Fibroblast of mammary gland (primary cell): ENCODE results near the gene RIPOR1.
"Not testable (repeated sequence)": the region's sequence is repeated elsewhere in the genome, so short reads cannot be mapped to it uniquely, and the experiment has no call there.

Experiments used
- DNase-seq: peaks from one replicate; pipeline ENCODE4 v3.0.0-alpha.2; 2010; ENCODE audit warnings: low read depth
- H3K4me3 ChIP-seq: 2 replicates; pipeline ENCODE4 v1.5.1; 2011; ENCODE audit warnings: low read depth, mild to moderate bottlenecking, low read length, moderate library complexity; ENCODE audit not compliant: control insufficient read depth
- TF ChIP-seq, protein P1 (sequence below): conservative IDR thresholded peaks from 2 replicates; pipeline ENCODE4 v1.5.1; 2011; ENCODE audit warnings: low read depth, low read length, inconsistent platforms; ENCODE audit not compliant: control insufficient read depth, insufficient read depth

The RIPOR1 gene

DNA sequence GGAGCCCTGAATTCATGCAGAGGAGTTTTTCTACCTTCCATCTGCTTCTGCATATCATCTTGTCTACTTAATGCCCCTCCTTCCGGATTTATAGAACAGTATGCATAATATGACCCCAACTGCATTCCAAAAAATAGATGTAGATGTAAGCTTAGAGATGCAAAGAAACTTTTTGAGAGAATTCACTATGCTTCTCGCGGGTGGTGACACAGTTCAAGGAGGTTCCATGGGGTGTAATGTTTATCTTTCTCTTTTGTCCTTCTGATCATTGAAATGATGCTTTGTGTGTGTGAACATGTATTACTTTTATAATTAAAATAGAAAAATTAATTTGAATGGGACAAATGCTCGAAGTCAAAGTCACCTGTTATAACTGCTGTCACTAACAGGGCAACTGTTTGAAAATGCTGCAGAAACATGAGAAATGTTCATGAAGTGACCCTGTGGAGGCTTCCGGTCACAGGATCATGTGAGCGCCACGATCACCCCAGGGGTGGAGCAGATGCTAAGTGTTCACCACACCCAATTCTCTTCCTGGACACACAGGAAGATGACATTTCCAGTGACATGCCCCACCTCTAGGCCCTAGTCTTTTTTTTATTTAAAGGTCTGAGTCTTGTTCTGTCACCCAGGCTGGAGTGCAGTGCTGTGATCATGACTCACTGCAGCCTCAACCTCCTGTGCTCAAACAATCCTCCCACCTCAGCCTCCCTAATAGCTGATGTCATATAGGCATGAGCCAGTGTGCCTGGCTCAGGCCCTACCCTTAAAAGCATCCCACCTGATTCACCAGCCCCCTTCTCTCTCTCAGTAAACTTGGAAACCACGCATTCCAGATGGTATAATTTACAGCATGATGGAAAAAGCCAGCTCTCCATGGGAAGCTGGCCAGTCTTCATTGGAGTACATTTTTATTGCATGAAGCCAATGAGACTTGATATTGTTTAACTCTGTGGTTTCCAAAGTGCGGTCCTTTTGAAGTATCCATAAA, 24.3 kb upstream of the RIPOR1 start:
- no peak overlapping the region for H3K4me3 ChIP-seq
- peak; percentile 50 for DNase-seq
- TF ChIP-seq, protein P1, sequence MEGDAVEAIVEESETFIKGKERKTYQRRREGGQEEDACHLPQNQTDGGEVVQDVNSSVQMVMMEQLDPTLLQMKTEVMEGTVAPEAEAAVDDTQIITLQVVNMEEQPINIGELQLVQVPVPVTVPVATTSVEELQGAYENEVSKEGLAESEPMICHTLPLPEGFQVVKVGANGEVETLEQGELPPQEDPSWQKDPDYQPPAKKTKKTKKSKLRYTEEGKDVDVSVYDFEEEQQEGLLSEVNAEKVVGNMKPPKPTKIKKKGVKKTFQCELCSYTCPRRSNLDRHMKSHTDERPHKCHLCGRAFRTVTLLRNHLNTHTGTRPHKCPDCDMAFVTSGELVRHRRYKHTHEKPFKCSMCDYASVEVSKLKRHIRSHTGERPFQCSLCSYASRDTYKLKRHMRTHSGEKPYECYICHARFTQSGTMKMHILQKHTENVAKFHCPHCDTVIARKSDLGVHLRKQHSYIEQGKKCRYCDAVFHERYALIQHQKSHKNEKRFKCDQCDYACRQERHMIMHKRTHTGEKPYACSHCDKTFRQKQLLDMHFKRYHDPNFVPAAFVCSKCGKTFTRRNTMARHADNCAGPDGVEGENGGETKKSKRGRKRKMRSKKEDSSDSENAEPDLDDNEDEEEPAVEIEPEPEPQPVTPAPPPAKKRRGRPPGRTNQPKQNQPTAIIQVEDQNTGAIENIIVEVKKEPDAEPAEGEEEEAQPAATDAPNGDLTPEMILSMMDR, result no peak

- TF ChIP-seq, protein P1, result no peak
- H3K4me3 ChIP-seq, result no peak overlapping the region
- DNase-seq, result no peak
These were observed 22.2 kb upstream of the RIPOR1 start for GRCh38 chr16:67506468-67506867.

DNA sequence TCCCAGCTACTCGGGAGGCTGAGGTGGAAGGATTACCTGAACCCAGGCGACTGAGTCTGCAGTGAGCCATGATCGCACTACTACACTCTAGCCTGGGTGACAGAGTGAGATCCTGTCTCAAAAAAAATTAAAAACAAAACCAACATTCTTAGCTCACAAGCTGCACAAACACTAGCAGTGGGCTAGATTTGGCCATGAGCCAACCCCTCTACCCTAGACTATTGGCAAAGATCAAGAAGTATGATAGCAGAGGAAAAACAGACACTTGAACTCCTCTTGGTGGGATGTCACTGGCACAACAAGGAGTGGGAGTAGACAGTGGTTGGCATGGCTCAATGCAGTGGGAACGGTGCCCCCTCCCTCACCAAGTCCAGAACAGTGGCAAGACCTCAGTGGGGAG, 19.6 kb upstream of the RIPOR1 start:
- TF ChIP-seq, protein P1, result no peak
- DNase-seq, result no peak

GRCh38 chr16:67513892-67514291, 14.7 kb upstream of the RIPOR1 start:
- H3K4me3 ChIP-seq, DNase-seq: not testable (repeated sequence)

More for the DNA sequence above, 19.6 kb upstream of the RIPOR1 start:
- no peak overlapping the region for H3K4me3 ChIP-seq

DNA sequence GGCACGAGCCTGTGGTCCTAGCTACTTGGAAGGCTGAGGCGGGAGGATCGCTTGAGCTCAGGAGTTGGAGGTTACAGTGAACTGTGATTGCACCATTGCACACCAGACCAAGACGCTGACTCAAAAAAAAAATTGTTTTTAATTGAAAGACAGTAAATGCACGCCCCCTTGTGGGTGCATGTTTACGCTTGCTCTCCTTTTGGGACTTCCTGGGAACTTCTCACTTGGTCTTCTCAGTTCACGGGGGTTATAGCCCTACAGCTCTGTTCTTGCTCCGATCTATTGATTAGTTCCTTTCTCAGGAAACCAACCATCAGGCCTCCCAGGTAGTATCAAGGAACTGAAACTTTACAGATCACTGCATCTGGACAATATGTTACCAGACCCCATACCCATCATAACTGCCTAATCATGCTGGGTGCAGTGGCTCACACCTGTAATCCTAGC, 14.2 kb upstream of the RIPOR1 start:
- TF ChIP-seq, protein P1, result peak; percentile 74
- H3K4me3 ChIP-seq, result no peak overlapping the region
- peak; percentile 90 for DNase-seq

DNA sequence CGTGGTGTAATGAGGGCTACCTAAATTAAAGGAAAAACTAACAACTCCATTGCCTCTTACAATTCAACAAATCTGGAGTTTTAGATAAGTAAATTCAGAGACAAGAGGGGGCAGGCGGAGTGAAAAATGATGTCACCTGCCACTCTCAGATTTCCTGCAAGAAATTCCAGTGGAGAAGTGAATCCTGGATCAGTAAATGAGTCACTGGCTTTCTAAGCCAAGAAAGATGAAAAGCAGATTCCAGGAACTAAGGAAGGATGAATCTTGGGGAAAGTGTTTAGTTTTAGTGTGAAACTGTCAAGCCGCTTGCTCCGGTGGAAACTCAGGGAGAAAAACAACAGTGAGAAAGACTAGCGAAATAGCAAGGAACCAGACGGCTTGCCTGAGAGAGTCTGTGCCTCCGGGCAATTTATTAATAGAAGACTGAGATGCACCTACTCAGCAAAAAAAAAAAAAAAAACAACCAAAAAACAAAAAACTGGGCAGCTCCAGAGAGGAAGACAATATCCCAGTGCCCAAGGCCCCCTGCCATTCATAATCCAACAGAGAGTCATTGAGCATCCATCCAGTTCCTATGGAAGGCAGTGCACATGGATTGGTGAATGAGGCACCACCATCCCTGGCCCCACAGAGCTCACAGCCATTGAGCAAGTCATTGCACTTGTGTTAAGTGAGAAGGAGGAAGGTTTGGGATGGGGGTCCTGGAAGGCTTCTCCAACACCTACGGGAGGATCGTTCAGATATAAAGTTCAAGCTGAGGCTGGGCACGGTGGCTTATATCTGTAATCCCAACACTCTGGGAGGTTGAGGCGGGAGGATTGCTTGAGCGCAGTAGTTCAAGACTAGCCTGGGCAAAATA, 12.1 kb upstream of the RIPOR1 start:
- TF ChIP-seq, protein P1, result no peak
- H3K4me3 ChIP-seq, result no peak overlapping the region
- peak; percentile 73 for DNase-seq

DNA sequence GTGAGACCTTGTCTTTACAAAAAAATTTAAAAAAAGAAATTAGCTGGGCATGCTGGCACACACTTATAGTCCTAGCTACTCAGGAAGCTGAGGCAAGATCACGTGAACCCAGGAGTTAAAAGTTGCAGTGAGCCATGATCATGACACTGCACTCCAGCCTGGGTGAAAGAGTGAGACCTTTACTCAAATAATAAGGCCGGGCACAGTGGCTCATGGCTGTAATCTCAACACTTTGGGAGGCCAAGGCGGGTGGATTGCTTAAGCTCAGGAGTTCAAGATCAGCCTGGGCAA, 11.5 kb upstream of the RIPOR1 start:
- H3K4me3 ChIP-seq, result no peak overlapping the region
- no peak for DNase-seq
- TF ChIP-seq, protein P1, result no peak
